Hematopoietic multipotent progenitor cell treated with erythropoietin and hydrocortisone succinate and interleukin-3 and kit ligand, for 8 days (in vitro differentiated cells): ENCODE results near the gene HECA.
"Not testable (repeated sequence)": the region's sequence is repeated elsewhere in the genome, so short reads cannot be mapped to it uniquely, and the experiment has no call there.

Source experiments
- DNase-seq: peaks from one replicate; pipeline ENCODE4 v3.0.0-alpha.2; 2015

Gene HECA

GRCh38 chr6:139212460-139212859 lies 77.6 kb downstream of the HECA start:
- DNase-seq = not testable (repeated sequence)

GRCh38 chr6:139219271-139219729 lies 84.4 kb downstream of the HECA start:
- DNase-seq = peak; percentile 92

DNA sequence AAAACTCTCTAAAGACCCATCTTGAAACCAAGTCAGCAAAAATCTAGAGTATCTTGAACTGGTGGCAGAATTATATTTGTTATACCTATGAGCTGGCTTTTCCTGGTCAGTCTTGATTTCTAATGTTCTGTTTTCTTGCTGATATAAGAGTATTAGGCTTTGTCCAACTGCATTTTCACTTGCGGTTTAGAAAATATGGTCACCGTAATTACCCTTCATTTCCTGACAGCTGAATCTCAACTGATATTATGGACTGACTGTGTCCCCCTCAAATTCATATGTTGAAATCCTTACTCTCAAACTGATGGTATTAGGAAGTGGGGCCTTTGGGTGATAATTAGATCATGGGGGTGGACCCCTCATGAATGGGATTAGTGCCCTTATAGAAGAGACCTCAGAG lies 84.9 kb downstream of the HECA start:
- no peak for DNase-seq

DNA sequence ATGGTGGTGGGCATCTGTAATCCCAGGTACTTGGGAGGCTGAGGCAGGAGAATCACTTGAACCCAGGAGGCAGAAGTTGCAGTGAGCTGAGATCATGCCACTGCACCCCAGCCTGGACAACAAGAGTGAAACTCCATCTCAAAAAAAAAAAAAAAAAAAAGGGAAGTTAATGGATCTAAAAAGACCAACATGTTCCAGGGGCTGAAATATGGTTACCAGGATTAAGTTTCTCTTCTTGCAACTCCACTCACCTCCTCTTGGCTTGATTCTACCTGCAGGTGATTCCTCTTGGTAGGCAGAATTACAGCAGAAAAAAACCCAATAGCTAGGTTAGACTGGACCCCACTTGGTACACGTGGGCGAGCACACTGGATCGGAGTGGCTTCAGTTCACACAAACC lies 93.5 kb downstream of the HECA start:
- DNase-seq = not testable (repeated sequence)
